Vagina (tissue), 2 donors: ENCODE data around the gene RNF208.

Experiments
- POLR2A ChIP-seq, 2 donors: fragments of 450-650 bp; IDR thresholded peaks; one replicate each; pipeline ENCODE4 v1.6.1; 2017; ENCODE audit warnings: antibody characterized with exemption in 2 of 2, mild to moderate bottlenecking in 2 of 2, moderate library complexity in 2 of 2
- POLR2AphosphoS5 ChIP-seq, 2 donors: sonication (generic); formaldehyde crosslinking; IDR thresholded peaks; one replicate each; pipeline ENCODE4 v1.9.0; 2017; ENCODE audit warnings: antibody characterized with exemption in 2 of 2, mild to moderate bottlenecking in 2 of 2, low read depth in 1 of 2; ENCODE audit not compliant: insufficient read depth in 1 of 2
- TF ChIP-seq, protein P1 (sequence below), 3 experiments: fragments of 450-650 bp in 2 of 3; fragments of 200-600 bp in 1 of 3; sonication (generic) in 1 of 3; IDR thresholded peaks; one replicate each; pipeline ENCODE4 v1.5.1; 2017 to 2019; ENCODE audit warnings: antibody characterized with exemption in 3 of 3, mild to moderate bottlenecking in 2 of 3, moderate library complexity in 2 of 3

DNA sequence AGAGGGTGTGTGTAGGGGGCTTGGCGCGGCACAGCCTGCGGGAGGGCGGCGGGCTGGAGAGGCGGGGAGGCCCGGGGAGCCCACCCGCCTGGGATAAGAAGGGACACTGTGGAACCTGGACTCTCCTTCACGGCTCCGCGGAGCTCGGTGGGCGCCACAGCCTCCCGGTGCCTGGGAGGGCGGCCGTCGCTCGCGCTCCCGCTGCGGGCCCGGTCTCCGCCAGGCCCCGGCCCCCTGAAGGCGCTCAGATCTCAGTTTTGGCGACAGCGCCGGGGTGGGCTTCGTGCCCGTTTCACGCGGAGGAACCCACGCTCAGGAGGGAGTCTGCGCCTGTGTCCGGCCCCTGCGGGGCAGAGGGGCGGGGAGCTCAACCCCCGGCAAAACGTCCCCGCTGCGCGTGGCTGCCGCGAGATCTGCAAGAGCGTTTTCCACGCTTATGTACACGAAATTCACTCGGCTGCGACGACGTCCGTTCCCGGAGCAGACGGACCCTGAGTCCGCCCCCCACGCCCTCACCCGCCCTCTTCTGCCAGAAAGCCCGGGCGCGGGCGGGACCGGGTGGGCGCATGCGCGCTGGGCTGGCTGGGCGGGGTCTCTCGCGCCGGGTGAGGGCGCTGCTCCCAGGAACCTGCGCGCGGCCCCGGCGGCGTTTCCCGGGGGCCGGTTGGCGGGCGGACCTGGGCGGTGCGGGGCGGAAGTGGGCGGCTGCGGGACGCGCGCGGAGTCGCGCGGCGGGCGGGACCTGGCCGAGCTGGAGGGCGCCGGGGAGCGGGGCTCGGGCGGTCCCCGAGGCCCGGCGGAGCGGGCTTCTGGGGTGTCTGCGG, 32.8 kb upstream of the RNF208 start, which contains the start of gene NELFB:
- TF ChIP-seq, protein P1, sequence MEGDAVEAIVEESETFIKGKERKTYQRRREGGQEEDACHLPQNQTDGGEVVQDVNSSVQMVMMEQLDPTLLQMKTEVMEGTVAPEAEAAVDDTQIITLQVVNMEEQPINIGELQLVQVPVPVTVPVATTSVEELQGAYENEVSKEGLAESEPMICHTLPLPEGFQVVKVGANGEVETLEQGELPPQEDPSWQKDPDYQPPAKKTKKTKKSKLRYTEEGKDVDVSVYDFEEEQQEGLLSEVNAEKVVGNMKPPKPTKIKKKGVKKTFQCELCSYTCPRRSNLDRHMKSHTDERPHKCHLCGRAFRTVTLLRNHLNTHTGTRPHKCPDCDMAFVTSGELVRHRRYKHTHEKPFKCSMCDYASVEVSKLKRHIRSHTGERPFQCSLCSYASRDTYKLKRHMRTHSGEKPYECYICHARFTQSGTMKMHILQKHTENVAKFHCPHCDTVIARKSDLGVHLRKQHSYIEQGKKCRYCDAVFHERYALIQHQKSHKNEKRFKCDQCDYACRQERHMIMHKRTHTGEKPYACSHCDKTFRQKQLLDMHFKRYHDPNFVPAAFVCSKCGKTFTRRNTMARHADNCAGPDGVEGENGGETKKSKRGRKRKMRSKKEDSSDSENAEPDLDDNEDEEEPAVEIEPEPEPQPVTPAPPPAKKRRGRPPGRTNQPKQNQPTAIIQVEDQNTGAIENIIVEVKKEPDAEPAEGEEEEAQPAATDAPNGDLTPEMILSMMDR (IDR thresholded peaks at IDR 0.05), result no peak
- peak in 1 of 2 donors; percentile 36 for TF ChIP-seq POLR2A (IDR thresholded peaks at IDR 0.05)
- TF ChIP-seq POLR2AphosphoS5 (IDR thresholded peaks at IDR 0.05; ENCODE audit: insufficient read depth in 1 of 2, low read depth in 1 of 2), result peak in 1 of 2 donors; percentile 82
